HCT116 (cell line): ENCODE data around the gene GOLT1A. TPM values are rescaled to one million over a fixed set of nuclear protein-coding genes. Genes with fewer than 3 reads are reported as not detected.

ENCODE experiments used
- ATAC-seq: fragments of 200-7000 bp; cut with Tn5 transposase; 2 replicates; pipeline ENCODE4 v1.9.1; 2020; ENCODE audit warnings: mild to moderate bottlenecking, moderate library complexity
- BruUV-seq: library from RNA; stranded (reverse); fragments of 400-500 nt; replicated peaks from 2 replicates; lab custom pipeline; 2021; lab: Mats Ljungman, UMichigan
- CTCF ChIA-PET: fragments of 300-600 bp; sonication (Branson Sonifier 250); formaldehyde crosslinking; loops from one replicate; lab custom pipeline; 2021; ENCODE audit warnings: antibody characterized with exemption; lab: Charles Lee
- POLR2A ChIA-PET: fragments of 300-600, 350-600 bp; sonication (Branson Sonifier 250); formaldehyde crosslinking; loops from one replicate; lab custom pipeline; 2021; ENCODE audit warnings: antibody characterized with exemption; lab: Charles Lee
- RAD21 ChIA-PET, 2 experiments: fragments of 300-600 bp; sonication (Branson Sonifier 250); formaldehyde crosslinking; loops; one replicate each; lab custom pipeline; 2023; ENCODE audit warnings: low total read pairs in 2 of 2; ENCODE audit not compliant: uncharacterized antibody in 2 of 2, unreplicated experiment in 2 of 2, low non-redundant PET in 1 of 2; lab: Charles Lee
- DNase-seq: peaks from one replicate; pipeline ENCODE4 v3.0.0-alpha.2; 2010; ENCODE audit warnings: low read depth, low spot score
- H2AFZ ChIP-seq: fragments of 200-600 bp; shearing (Covaris generic), sonication (generic); 2 replicates; pipeline ENCODE4 v1.6.1; 2017; ENCODE audit warnings: low read depth, mixed run types, mixed read lengths, antibody characterized with exemption, low read length; ENCODE audit not compliant: poor library complexity, severe bottlenecking
- H3K27ac ChIP-seq: 2 replicates; pipeline ENCODE4 v1.5.1; 2012; ENCODE audit warnings: low read depth, low read length
- H3K27me3 ChIP-seq: fragments of 200-600 bp; sonication (generic); 2 replicates; pipeline ENCODE4 v1.6.1; 2016; ENCODE audit warnings: mixed run types, low read length, mixed read lengths; ENCODE audit not compliant: insufficient read depth
- H3K36me3 ChIP-seq, 2 experiments: fragments of 200-500 bp in 1 of 2; fragments of 200-600 bp in 1 of 2; sonication (Bioruptor generic) in 1 of 2; sonication (generic) in 1 of 2; 2 replicates each; pipeline versions ENCODE4 v1.5.1 to v1.6.1; 2014 to 2016; ENCODE audit warnings: low read length in 2 of 2, inconsistent platforms in 1 of 2, mixed read lengths in 1 of 2, mixed run types in 1 of 2; ENCODE audit not compliant: insufficient read depth in 2 of 2, control insufficient read depth in 1 of 2
- H3K4me1 ChIP-seq, 2 experiments: fragments of 200-600 bp in 1 of 2; sonication (generic) in 1 of 2; 2 replicates each; pipeline versions ENCODE4 v1.5.1 to v1.6.1; 2012 to 2017; ENCODE audit warnings: low read length in 2 of 2, inconsistent platforms in 1 of 2, mild to moderate bottlenecking in 1 of 2, mixed read lengths in 1 of 2, mixed run types in 1 of 2, moderate library complexity in 1 of 2; ENCODE audit not compliant: insufficient read depth in 2 of 2, control insufficient read depth in 1 of 2
- H3K4me2 ChIP-seq: fragments of 200-600 bp; sonication (generic); 2 replicates; pipeline ENCODE4 v1.6.1; 2017; ENCODE audit warnings: mixed run types, low read length, mixed read lengths
- H3K4me3 ChIP-seq, 2 experiments: fragments of 200-600 bp in 1 of 2; sonication (generic) in 1 of 2; replicated peaks in 1 of 2; 2 replicates each; pipeline ENCODE4 v1.5.1; 2011 to 2016; ENCODE audit warnings: low read length in 2 of 2, control low read depth in 1 of 2, low read depth in 1 of 2, mild to moderate bottlenecking in 1 of 2, mixed read lengths in 1 of 2, mixed run types in 1 of 2
- H3K79me2 ChIP-seq: fragments of 200-600 bp; sonication (generic); 2 replicates; pipeline ENCODE4 v1.6.1; 2017; ENCODE audit warnings: mild to moderate bottlenecking, mixed run types, low read length, moderate library complexity, mixed read lengths; ENCODE audit not compliant: insufficient read depth
- H3K9ac ChIP-seq: fragments of 200-600 bp; sonication (generic); 2 replicates; pipeline ENCODE4 v1.6.1; 2016; ENCODE audit warnings: low read length, mixed read lengths
- H3K9me2 ChIP-seq: fragments of 200-600 bp; sonication (generic), shearing (Covaris generic); 2 replicates; pipeline ENCODE4 v1.6.1; 2017; ENCODE audit warnings: mixed run types, mild to moderate bottlenecking, moderate library complexity; ENCODE audit not compliant: insufficient read depth
- H3K9me3 ChIP-seq, 2 experiments: fragments of 200-500 bp in 1 of 2; fragments of 200-600 bp in 1 of 2; sonication (Bioruptor generic) in 1 of 2; sonication (generic) in 1 of 2; 2 replicates each; pipeline ENCODE4 v1.6.1; 2014 to 2017; ENCODE audit warnings: low read length in 2 of 2, mixed read lengths in 2 of 2, inconsistent platforms in 1 of 2, low read depth in 1 of 2, mild to moderate bottlenecking in 1 of 2, mixed run types in 1 of 2, moderate library complexity in 1 of 2; ENCODE audit not compliant: control insufficient read depth in 1 of 2, insufficient read depth in 1 of 2
- H4K20me1 ChIP-seq: fragments of 200-600 bp; sonication (generic), shearing (Covaris generic); 2 replicates; pipeline ENCODE4 v1.6.1; 2017; ENCODE audit warnings: mixed run types, mild to moderate bottlenecking, moderate library complexity; ENCODE audit not compliant: insufficient read depth
- EZH2 ChIP-seq: fragments of 200-600 bp; sonication (generic); IDR thresholded peaks from 2 replicates; pipeline ENCODE4 v1.6.1; 2017; ENCODE audit warnings: antibody characterized with exemption, mixed run types
- EZH2phosphoT487 ChIP-seq: fragments of 200-600 bp; IDR thresholded peaks from 2 replicates; pipeline ENCODE4 v1.6.1; 2018; ENCODE audit warnings: antibody characterized with exemption, borderline replicate concordance
- FOSL1 ChIP-seq: IDR thresholded peaks from 2 replicates; pipeline ENCODE4 v1.6.1; 2012; ENCODE audit warnings: low read depth
- POLR2AphosphoS5 ChIP-seq: IDR thresholded peaks from 2 replicates; pipeline ENCODE4 v1.6.1; 2011; ENCODE audit warnings: mild to moderate bottlenecking, low read depth, low read length, moderate library complexity
- REST ChIP-seq: IDR thresholded peaks from 2 replicates; pipeline ENCODE4 v1.6.1; 2012; ENCODE audit warnings: low read depth
- SP1 ChIP-seq: IDR thresholded peaks from 2 replicates; pipeline ENCODE4 v1.6.1; 2012; ENCODE audit warnings: low read depth
- ZFX ChIP-seq: fragments of 450-650 bp; IDR thresholded peaks from 2 replicates; pipeline ENCODE4 v1.6.1; 2017
- ZNF274 ChIP-seq: fragments of 200-500 bp; sonication (Bioruptor generic); IDR thresholded peaks from 2 replicates; pipeline ENCODE4 v1.6.1; 2014; ENCODE audit warnings: mild to moderate bottlenecking, low read depth, low read length, inconsistent platforms
- intact Hi-C: fragments of 100-400 bp; cut with micrococcal nuclease; formaldehyde crosslinking; loops from 2 replicates; pipeline ENCODE4 v1.10.0; 2022
- total RNA-seq: library from RNA; stranded (reverse); gene quantifications from one replicate; pipeline ENCODE4 v1.2.1, GENCODE V29; 2021; ENCODE audit not compliant: unreplicated experiment

The GOLT1A gene
- total RNA-seq, 1 experiment from 2014 or later: 8.0 TPM

GRCh38 chr1:204197068-204197467, 16.7 kb downstream of the GOLT1A start:
- Histone ChIP-seq H3K4me1 (peaks cover 13 to 45% of the 10 kb centered on the region in 2 experiments), H3K36me3 (no peaks in the 10 kb centered on the region), H3K27ac (no peak overlapping the region), H2AFZ (no peak overlapping the region), H3K27me3 (no peaks in the 10 kb centered on the region), H4K20me1 (no peaks in the 10 kb centered on the region), H3K79me2 (no peaks in the 10 kb centered on the region), H3K4me2 (no peak overlapping the region), H3K9me2 (no peaks in the 10 kb centered on the region), H3K9me3 (no peaks in the 10 kb centered on the region), H3K4me3 (no peak overlapping the region), H3K9ac (no peak overlapping the region)
- intact Hi-C loops: no loop called here
- BruUV-seq: no TSS peak
- CTCF ChIA-PET: interaction anchor here (2.0 to 2.7 kb wide), 2 partner anchors 10 to 34 kb away, joined by 28 to 31 read pairs; no protein-coding TSS in a partner anchor
- ATAC-seq (no peak), DNase-seq (no peak)
- POLR2A ChIA-PET: no interaction called here
- TF ChIP-seq POLR2AphosphoS5 (no peak), ZNF274 (no peak), SP1 (no peak), REST (no peak), FOSL1 (no peak), EZH2phosphoT487 (no peak), EZH2 (no peak), ZFX (no peak)
- RAD21 ChIA-PET: no interaction called here
